Esophagus muscularis mucosa (tissue), 3 donors: ENCODE measurements around the gene C20orf173.

Source experiments
- CTCF ChIP-seq, 3 experiments: fragments of 200-600 bp in 2 of 3; fragments of 450-650 bp in 1 of 3; sonication (generic) in 2 of 3; IDR thresholded peaks; one replicate each; pipeline ENCODE4 v1.5.1; 2017 to 2019; ENCODE audit warnings: antibody characterized with exemption in 3 of 3, mild to moderate bottlenecking in 2 of 3, moderate library complexity in 1 of 3
- POLR2A ChIP-seq: fragments of 450-650 bp; IDR thresholded peaks from one replicate; pipeline ENCODE4 v1.6.1; 2017; ENCODE audit warnings: antibody characterized with exemption, moderate library complexity, mild to moderate bottlenecking, low read depth
- POLR2AphosphoS5 ChIP-seq, 2 donors: sonication (generic); formaldehyde crosslinking; IDR thresholded peaks; one replicate each; pipeline ENCODE4 v1.6.1; 2017; ENCODE audit warnings: antibody characterized with exemption in 2 of 2

- TF ChIP-seq CTCF (IDR thresholded peaks at IDR 0.05) (no peak), POLR2A (no peak), POLR2AphosphoS5 (IDR thresholded peaks at IDR 0.05) (no peak)
Measured at GRCh38 chr20:35575958-35576357, 46.5 kb upstream of the C20orf173 start.
